Nephron (organoid): ENCODE results near the gene NFKBIB.
A peak's percentile ranks its signal among the peaks of the same experiment; 100 is the strongest.

Experiments
- H3K27ac Mint-ChIP-seq, 3 experiments: 2 replicates each; pipeline ENCODE4 v1.8.0; 2020; ENCODE audit warnings: mixed read lengths in 3 of 3, mild to moderate bottlenecking in 2 of 3, moderate library complexity in 1 of 3
- H3K27me3 Mint-ChIP-seq: 2 replicates; pipeline ENCODE4 v1.8.0; 2021; ENCODE audit warnings: low read depth, mild to moderate bottlenecking, moderate library complexity, mixed read lengths
- H3K36me3 Mint-ChIP-seq: 2 replicates; pipeline ENCODE4 v1.8.0; 2020; ENCODE audit warnings: low read depth, mixed read lengths
- H3K4me1 Mint-ChIP-seq: 2 replicates; pipeline ENCODE4 v1.8.0; 2020; ENCODE audit warnings: mixed read lengths
- H3K4me3 Mint-ChIP-seq, 3 experiments: 2 replicates each; pipeline ENCODE4 v1.8.0; 2020; ENCODE audit warnings: mild to moderate bottlenecking in 3 of 3, mixed read lengths in 3 of 3, moderate library complexity in 2 of 3
- H3K9me3 Mint-ChIP-seq: 2 replicates; pipeline ENCODE4 v1.8.0; 2020; ENCODE audit warnings: mixed read lengths
- CTCF ChIP-seq, 3 experiments: fragments of 200-600 bp; sonication (generic); IDR thresholded peaks; one replicate each; pipeline ENCODE4 v1.5.0; 2021; ENCODE audit warnings: antibody characterized with exemption in 3 of 3; ENCODE audit not compliant: unreplicated experiment in 3 of 3

Gene NFKBIB

GRCh38 chr19:38900743-38901190 lies 998 bp downstream of the NFKBIB start:
- H3K4me1 Mint-ChIP-seq, result peaks cover 18% of the 10 kb centered on the region
- peaks cover 14% of the 10 kb centered on the region for H3K36me3 Mint-ChIP-seq
- TF ChIP-seq CTCF (IDR thresholded peaks at IDR 0.05; ENCODE audit: unreplicated experiment in 3 of 3), result no peak
- H3K27me3 Mint-ChIP-seq, result no peaks in the 10 kb centered on the region
- peak overlapping the region; percentile 90 to 96 (median 94) for H3K4me3 Mint-ChIP-seq
- H3K27ac Mint-ChIP-seq, result peak overlapping the region; percentile 10 to 73 (median 16)
- H3K9me3 Mint-ChIP-seq, result peaks cover 6% of the 10 kb centered on the region

GRCh38 chr19:38901683-38902082 lies 1.9 kb downstream of the NFKBIB start:
- Mint-ChIP-seq H3K4me1 (peaks cover 18% of the 10 kb centered on the region), H3K27ac (no peak overlapping the region), H3K36me3 (peaks cover 14% of the 10 kb centered on the region), H3K27me3 (no peaks in the 10 kb centered on the region), H3K4me3 (peak overlapping the region; percentile 69 to 90 (median 77)), H3K9me3 (peaks cover 6% of the 10 kb centered on the region)
- TF ChIP-seq CTCF (IDR thresholded peaks at IDR 0.05; ENCODE audit: unreplicated experiment in 3 of 3), result no peak

- Mint-ChIP-seq H3K27ac (no peak overlapping the region), H3K4me3 (peak overlapping the region in 2 of 3 experiments; percentile 11 to 20), H3K36me3 (peaks cover 20% of the 10 kb centered on the region), H3K27me3 (no peaks in the 10 kb centered on the region), H3K9me3 (peaks cover 6% of the 10 kb centered on the region), H3K4me1 (peaks cover 6% of the 10 kb centered on the region)
- no peak for TF ChIP-seq CTCF (IDR thresholded peaks at IDR 0.05; ENCODE audit: unreplicated experiment in 3 of 3)
These were observed 5.1 kb downstream of the NFKBIB start for GRCh38 chr19:38904581-38905539.

GRCh38 chr19:38905620-38906019 lies 5.9 kb downstream of the NFKBIB start:
- H3K36me3 Mint-ChIP-seq, result peaks cover 20% of the 10 kb centered on the region
- no peak overlapping the region for H3K4me3 Mint-ChIP-seq
- TF ChIP-seq CTCF (IDR thresholded peaks at IDR 0.05; ENCODE audit: unreplicated experiment in 3 of 3), result no peak
- H3K27ac Mint-ChIP-seq, result no peak overlapping the region
- H3K27me3 Mint-ChIP-seq, result no peaks in the 10 kb centered on the region
- H3K9me3 Mint-ChIP-seq, result peaks cover 6% of the 10 kb centered on the region
- H3K4me1 Mint-ChIP-seq, result peaks cover 4% of the 10 kb centered on the region

- Mint-ChIP-seq H3K27me3 (no peaks in the 10 kb centered on the region), H3K36me3 (peaks cover 17% of the 10 kb centered on the region), H3K9me3 (peaks cover 3% of the 10 kb centered on the region), H3K4me3 (no peak overlapping the region), H3K4me1 (no peaks in the 10 kb centered on the region), H3K27ac (no peak overlapping the region)
- TF ChIP-seq CTCF (IDR thresholded peaks at IDR 0.05; ENCODE audit: unreplicated experiment in 3 of 3), result no peak
These were observed 7.5 kb downstream of the NFKBIB start for GRCh38 chr19:38907227-38907626.
